Epithelial cell of proximal tubule (primary cell): ENCODE measurements around the gene SND1. TPM values are rescaled to one million over a fixed set of nuclear protein-coding genes. Genes with fewer than 3 reads are reported as not detected.
"Not testable (repeated sequence)": the region's sequence is repeated elsewhere in the genome, so short reads cannot be mapped to it uniquely, and the experiment has no call there.

ENCODE experiments used
- DNase-seq: peaks from one replicate; pipeline ENCODE4 v3.0.0-alpha.2; 2011; ENCODE audit warnings: low read depth
- H3K4me3 ChIP-seq: 2 replicates; pipeline ENCODE4 v1.5.1; 2011; ENCODE audit warnings: low read depth, mild to moderate bottlenecking, low read length
- CTCF ChIP-seq: conservative IDR thresholded peaks from 2 replicates; pipeline ENCODE4 v1.5.1; 2012; ENCODE audit warnings: low read depth, mild to moderate bottlenecking, low read length
- total RNA-seq: library from RNA; depleted of rRNA; stranded (reverse); fragments of >200 nt; gene quantifications from 2 replicates; pipeline ENCODE4 v1.2.3, GENCODE V29; 2015

Gene SND1
- total RNA-seq, 1 donor from 2014 or later = 122 TPM

GRCh38 chr7:128108641-128109423, 456.8 kb downstream of the SND1 start:
- no peak for DNase-seq
- H3K4me3 ChIP-seq = no peak overlapping the region
- TF ChIP-seq CTCF = no peak

GRCh38 chr7:128109424-128109969, 457.5 kb downstream of the SND1 start:
- H3K4me3 ChIP-seq, DNase-seq: not testable (repeated sequence)

GRCh38 chr7:128110641-128111364, 458.8 kb downstream of the SND1 start:
- no peak overlapping the region for H3K4me3 ChIP-seq
- no peak for TF ChIP-seq CTCF
- no peak for DNase-seq

- DNase-seq = no peak
- no peak overlapping the region for H3K4me3 ChIP-seq
- TF ChIP-seq CTCF = no peak
These were observed 460.2 kb downstream of the SND1 start for GRCh38 chr7:128112018-128112780.

- no peak overlapping the region for H3K4me3 ChIP-seq
- DNase-seq = no peak
- TF ChIP-seq CTCF = no peak
These were observed 460.8 kb downstream of the SND1 start for GRCh38 chr7:128112781-128113221.

GRCh38 chr7:128113839-128114238, 461.8 kb downstream of the SND1 start:
- TF ChIP-seq CTCF = no peak
- no peak overlapping the region for H3K4me3 ChIP-seq
- DNase-seq = no peak

- no peak overlapping the region for H3K4me3 ChIP-seq
- no peak for DNase-seq
- no peak for TF ChIP-seq CTCF
These were observed 462.8 kb downstream of the SND1 start for GRCh38 chr7:128114806-128115205.
